MCF 10A (cell line): ENCODE measurements around the gene PLEKHM1. TPM values are rescaled to one million over a fixed set of nuclear protein-coding genes. Genes with fewer than 3 reads are reported as not detected.
"Not testable (repeated sequence)": the region's sequence is repeated elsewhere in the genome, so short reads cannot be mapped to it uniquely, and the experiment has no call there.

Experiments used
- BruUV-seq: library from RNA; stranded (reverse); fragments of 400-500 nt; replicated peaks from 2 replicates; lab custom pipeline; 2021; lab: Mats Ljungman, UMichigan
- CTCF ChIA-PET: fragments of 300-600 bp; sonication (Branson Sonifier 250); formaldehyde crosslinking; extraction: SDS; loops from one replicate; lab custom pipeline; 2021; ENCODE audit warnings: antibody characterized with exemption, inconsistent platforms; lab: Yijun Ruan, JAX
- POLR2A ChIA-PET: fragments of 300-600, 350-650 bp; sonication (Branson Sonifier 250); formaldehyde crosslinking; extraction: SDS; loops from one replicate; lab custom pipeline; 2020; ENCODE audit warnings: antibody characterized with exemption, inconsistent platforms; lab: Yijun Ruan, JAX
- DNase-seq: peaks from one replicate; pipeline ENCODE4 v3.0.0-alpha.2; 2018; ENCODE audit not compliant: unreplicated experiment
- H3K27ac Mint-ChIP-seq: one replicate; pipeline ENCODE4 v1.8.0; 2022; ENCODE audit warnings: mild to moderate bottlenecking, low read depth, mixed read lengths; ENCODE audit not compliant: unreplicated experiment
- H3K27me3 Mint-ChIP-seq: one replicate; pipeline ENCODE4 v1.8.0; 2022; ENCODE audit warnings: mixed read lengths; ENCODE audit not compliant: insufficient read depth, unreplicated experiment
- H3K36me3 Mint-ChIP-seq: one replicate; pipeline ENCODE4 v1.8.0; 2022; ENCODE audit warnings: mild to moderate bottlenecking, moderate library complexity, mixed read lengths; ENCODE audit not compliant: insufficient read depth, unreplicated experiment
- H3K4me1 Mint-ChIP-seq: one replicate; pipeline ENCODE4 v1.8.0; 2022; ENCODE audit warnings: mixed read lengths; ENCODE audit not compliant: insufficient read depth, unreplicated experiment
- H3K4me3 Mint-ChIP-seq: one replicate; pipeline ENCODE4 v1.8.0; 2022; ENCODE audit warnings: mild to moderate bottlenecking, moderate library complexity, mixed read lengths; ENCODE audit not compliant: unreplicated experiment
- H3K9me3 Mint-ChIP-seq: one replicate; pipeline ENCODE4 v1.8.0; 2022; ENCODE audit warnings: mixed read lengths; ENCODE audit not compliant: unreplicated experiment
- intact Hi-C: fragments of 100-400 bp; cut with micrococcal nuclease; formaldehyde crosslinking; loops from 2 replicates; pipeline ENCODE4 v1.14.1; 2022
- total RNA-seq: library from RNA; stranded (reverse); gene quantifications from 2 replicates; pipeline ENCODE4 v1.2.3, GENCODE V29; 2022

PLEKHM1 gene
- total RNA-seq, 1 experiment from 2014 or later: 53.4 TPM

- TSS peak; percentile 37 for BruUV-seq
- Mint-ChIP-seq H3K4me3 (peak overlapping the region; percentile 55), H3K36me3 (peaks cover 23% of the 10 kb centered on the region), H3K4me1 (peaks cover 24% of the 10 kb centered on the region), H3K27ac (peak overlapping the region; percentile 98)
- H3K27me3 Mint-ChIP-seq, intact Hi-C loops, CTCF ChIA-PET, H3K9me3 Mint-ChIP-seq: not testable (repeated sequence)
- POLR2A ChIA-PET: interaction anchor here (0.7 to 2.8 kb wide), 8 partner anchors 14 to 275 kb away, joined by 3 to 23 read pairs (median 4); partner anchors contain the start of gene ARHGAP27
- DNase-seq: peak; percentile 69
These were observed 43.5 kb downstream of the PLEKHM1 start for GRCh38 chr17:45446872-45447625.

GRCh38 chr17:45445901-45446743 lies 44.4 kb downstream of the PLEKHM1 start:
- H3K9me3 Mint-ChIP-seq, CTCF ChIA-PET, intact Hi-C loops, H3K27me3 Mint-ChIP-seq: not testable (repeated sequence)
- POLR2A ChIA-PET: interaction anchor here (0.7 to 2.8 kb wide), 10 partner anchors 13 to 274 kb away, joined by 3 to 23 read pairs (median 4); partner anchors contain the start of gene ARHGAP27
- H3K27ac Mint-ChIP-seq: peak overlapping the region; percentile 98
- peaks cover 24% of the 10 kb centered on the region for H3K4me1 Mint-ChIP-seq
- TSS peak; percentile 89 for BruUV-seq
- peak overlapping the region; percentile 63 for H3K4me3 Mint-ChIP-seq
- DNase-seq: peak; percentile 79
- peaks cover 23% of the 10 kb centered on the region for H3K36me3 Mint-ChIP-seq

- CTCF ChIA-PET, H3K9me3 Mint-ChIP-seq, intact Hi-C loops, BruUV-seq, DNase-seq, H3K27me3 Mint-ChIP-seq: not testable (repeated sequence)
- H3K4me1 Mint-ChIP-seq: peaks cover 30% of the 10 kb centered on the region
- POLR2A ChIA-PET: interaction anchor here (0.8 to 2.8 kb wide), 4 partner anchors 12 to 139 kb away, joined by 3 to 23 read pairs (median 8); partner anchors contain the start of gene ARHGAP27
- H3K27ac Mint-ChIP-seq: peak overlapping the region; percentile 98
- peaks cover 29% of the 10 kb centered on the region for H3K36me3 Mint-ChIP-seq
- H3K4me3 Mint-ChIP-seq: peak overlapping the region; percentile 63
These were observed 45.4 kb downstream of the PLEKHM1 start for GRCh38 chr17:45444856-45445820.

GRCh38 chr17:45444301-45444700 lies 46.2 kb downstream of the PLEKHM1 start:
- Mint-ChIP-seq H3K4me1 (peaks cover 34% of the 10 kb centered on the region), H3K36me3 (peaks cover 23% of the 10 kb centered on the region)
- intact Hi-C loops, H3K9me3 Mint-ChIP-seq, H3K27ac Mint-ChIP-seq, H3K27me3 Mint-ChIP-seq, POLR2A ChIA-PET, BruUV-seq, DNase-seq, H3K4me3 Mint-ChIP-seq, CTCF ChIA-PET: not testable (repeated sequence)

GRCh38 chr17:45443371-45444260 lies 46.9 kb downstream of the PLEKHM1 start:
- POLR2A ChIA-PET, BruUV-seq, H3K27me3 Mint-ChIP-seq, H3K4me3 Mint-ChIP-seq, CTCF ChIA-PET, H3K27ac Mint-ChIP-seq, H3K9me3 Mint-ChIP-seq, DNase-seq, intact Hi-C loops: not testable (repeated sequence)
- peaks cover 23% of the 10 kb centered on the region for H3K36me3 Mint-ChIP-seq
- H3K4me1 Mint-ChIP-seq: peaks cover 40% of the 10 kb centered on the region
